ENCODE results near the gene CRADD. TPM values are rescaled to one million over a fixed set of nuclear protein-coding genes. Genes with fewer than 3 reads are reported as not detected.

Gene CRADD
- total RNA-seq, 4 donors from 2014 or later, result 23.5 to 35.3 (median 26.1) TPM

- DNase-seq (ENCODE audit: extremely low spot score), result peak; percentile 31
- TF ChIP-seq CTCF (IDR thresholded peaks at IDR 0.05) (no peak), POLR2A (IDR thresholded peaks at IDR 0.05; ENCODE audit: low read depth) (no peak), EP300 (IDR thresholded peaks at IDR 0.05) (no peak), POLR2AphosphoS5 (IDR thresholded peaks at IDR 0.05) (no peak)
- Histone ChIP-seq H3K4me1 (peaks cover 0 to 14% (median 0%) of the 10 kb centered on the region in 4 donors), H3K27me3 (no peaks in the 10 kb centered on the region), H3K4me3 (no peak overlapping the region), H3K36me3 (no peaks in the 10 kb centered on the region), H3K9me3 (peaks cover 0 to 37% (median 17%) of the 10 kb centered on the region in 4 donors), H3K27ac (replicated peaks in 1 of 4) (no peak overlapping the region)
- intact Hi-C loops (cut with DNase I), result no loop called here
Observed at GRCh38 chr12:93877446-93877845, 200.3 kb downstream of the CRADD start.

GRCh38 chr12:93879476-93880421 is 202.6 kb downstream of the CRADD start:
- no peaks in the 10 kb centered on the region for H3K27me3 ChIP-seq
- no peak overlapping the region for H3K4me3 ChIP-seq
- peaks cover 0 to 18% (median 7%) of the 10 kb centered on the region in 4 donors for H3K9me3 ChIP-seq
- TF ChIP-seq CTCF (IDR thresholded peaks at IDR 0.05) (no peak), POLR2AphosphoS5 (IDR thresholded peaks at IDR 0.05) (no peak), EP300 (IDR thresholded peaks at IDR 0.05) (no peak), POLR2A (IDR thresholded peaks at IDR 0.05; ENCODE audit: low read depth) (no peak)
- H3K27ac ChIP-seq (replicated peaks in 1 of 4), result no peak overlapping the region
- intact Hi-C loops (cut with DNase I), result no loop called here
- peaks cover 0 to 14% (median 0%) of the 10 kb centered on the region in 4 donors for H3K4me1 ChIP-seq
- DNase-seq (ENCODE audit: extremely low spot score), result peak; percentile 66
- no peaks in the 10 kb centered on the region for H3K36me3 ChIP-seq
- WGBS, result 83% methylated on average over 6 of the region's 6 CpGs

GRCh38 chr12:93880853-93881522 is 203.8 kb downstream of the CRADD start:
- Histone ChIP-seq H3K27ac (replicated peaks in 1 of 4) (no peak overlapping the region), H3K4me3 (no peak overlapping the region), H3K9me3 (peaks cover 0 to 11% (median 5%) of the 10 kb centered on the region in 4 donors), H3K27me3 (no peaks in the 10 kb centered on the region), H3K36me3 (no peaks in the 10 kb centered on the region), H3K4me1 (peaks cover 0 to 14% (median 0%) of the 10 kb centered on the region in 4 donors)
- WGBS, result 100% methylated on average over 1 of the region's 1 CpG
- intact Hi-C loops (cut with DNase I), result no loop called here
- DNase-seq (ENCODE audit: extremely low spot score), result peak; percentile 26
- TF ChIP-seq EP300 (IDR thresholded peaks at IDR 0.05) (no peak), POLR2A (IDR thresholded peaks at IDR 0.05; ENCODE audit: low read depth) (no peak), CTCF (IDR thresholded peaks at IDR 0.05) (no peak), POLR2AphosphoS5 (IDR thresholded peaks at IDR 0.05) (no peak)

GRCh38 chr12:93882763-93883162 is 205.6 kb downstream of the CRADD start:
- Histone ChIP-seq H3K4me3 (no peak overlapping the region), H3K36me3 (no peaks in the 10 kb centered on the region), H3K27me3 (no peaks in the 10 kb centered on the region), H3K4me1 (peaks cover 0 to 14% (median 0%) of the 10 kb centered on the region in 4 donors), H3K9me3 (no peaks in the 10 kb centered on the region), H3K27ac (replicated peaks in 1 of 4) (no peak overlapping the region)
- 74% methylated on average over 3 of the region's 3 CpGs for WGBS
- no peak for DNase-seq (ENCODE audit: extremely low spot score)
- intact Hi-C loops (cut with DNase I), result no loop called here
- no peak for TF ChIP-seq POLR2A (IDR thresholded peaks at IDR 0.05; ENCODE audit: low read depth)
- TF ChIP-seq CTCF (IDR thresholded peaks at IDR 0.05), result no peak
- no peak for TF ChIP-seq POLR2AphosphoS5 (IDR thresholded peaks at IDR 0.05)
- no peak for TF ChIP-seq EP300 (IDR thresholded peaks at IDR 0.05)
